ENCODE measurements around the gene CREB5.

CREB5 gene

GRCh38 chr7:28708033-28708951 lies 296.0 kb downstream of the CREB5 start:
- no peak overlapping the region for H2AFZ ChIP-seq (ENCODE audit: low read length)
- H3K9ac ChIP-seq (ENCODE audit: low read depth, low read length, poor library complexity, severe bottlenecking) = no peak overlapping the region
- no peaks in the 10 kb centered on the region for H4K20me1 ChIP-seq (ENCODE audit: insufficient read depth, low read length, poor library complexity, severe bottlenecking)
- no peaks in the 10 kb centered on the region for H3K9me3 ChIP-seq (ENCODE audit: insufficient read depth, low read depth, low read length)
- no peaks in the 10 kb centered on the region for H3F3A ChIP-seq (ENCODE audit: low read depth)
- no peaks in the 10 kb centered on the region for H3K79me2 ChIP-seq (ENCODE audit: insufficient read depth, low read length)
- no peaks in the 10 kb centered on the region for H3K9me2 ChIP-seq (replicated peaks; ENCODE audit: low read depth, low read length)
- TF ChIP-seq CTCF (conservative IDR thresholded peaks at IDR 0.05; ENCODE audit: low read length) (no peak), EZH2phosphoT487 (IDR thresholded peaks at IDR 0.05; ENCODE audit: borderline replicate concordance) (no peak)
- H3K4me2 ChIP-seq (ENCODE audit: low read depth, low read length, poor library complexity, severe bottlenecking) = no peak overlapping the region
- no peak overlapping the region for H3K4me3 ChIP-seq (ENCODE audit: low read length, poor library complexity, severe bottlenecking)
- no peaks in the 10 kb centered on the region for H3K27me3 ChIP-seq (ENCODE audit: insufficient read depth, low read length, poor library complexity, severe bottlenecking)
- peaks cover 7% of the 10 kb centered on the region for H3K4me1 ChIP-seq (ENCODE audit: insufficient read depth, low read length, poor library complexity, severe bottlenecking)
- H3K36me3 ChIP-seq (ENCODE audit: insufficient read depth, low read length) = no peaks in the 10 kb centered on the region

- no peaks in the 10 kb centered on the region for H3K27me3 ChIP-seq (ENCODE audit: insufficient read depth, low read length, poor library complexity, severe bottlenecking)
Measured at GRCh38 chr7:28709748-28710147, 297.4 kb downstream of the CREB5 start.

GRCh38 chr7:28711114-28711513 lies 298.8 kb downstream of the CREB5 start:
- TF ChIP-seq EZH2phosphoT487 (IDR thresholded peaks at IDR 0.05; ENCODE audit: borderline replicate concordance) = no peak
- H2AFZ ChIP-seq (ENCODE audit: low read length) = no peak overlapping the region
- no peaks in the 10 kb centered on the region for H3K79me2 ChIP-seq (ENCODE audit: insufficient read depth, low read length)
- H3K9ac ChIP-seq (ENCODE audit: low read depth, low read length, poor library complexity, severe bottlenecking) = no peak overlapping the region
- no peak overlapping the region for H3K4me3 ChIP-seq (ENCODE audit: low read length, poor library complexity, severe bottlenecking)
- H3K4me2 ChIP-seq (ENCODE audit: low read depth, low read length, poor library complexity, severe bottlenecking) = no peak overlapping the region
- H3K36me3 ChIP-seq (ENCODE audit: insufficient read depth, low read length) = no peaks in the 10 kb centered on the region
- no peaks in the 10 kb centered on the region for H3K9me3 ChIP-seq (ENCODE audit: insufficient read depth, low read depth, low read length)
- peaks cover 7% of the 10 kb centered on the region for H3K4me1 ChIP-seq (ENCODE audit: insufficient read depth, low read length, poor library complexity, severe bottlenecking)
- H3F3A ChIP-seq (ENCODE audit: low read depth) = no peaks in the 10 kb centered on the region
- H3K27me3 ChIP-seq (ENCODE audit: insufficient read depth, low read length, poor library complexity, severe bottlenecking) = no peaks in the 10 kb centered on the region
- H4K20me1 ChIP-seq (ENCODE audit: insufficient read depth, low read length, poor library complexity, severe bottlenecking) = no peaks in the 10 kb centered on the region
- H3K9me2 ChIP-seq (replicated peaks; ENCODE audit: low read depth, low read length) = no peaks in the 10 kb centered on the region

More at GRCh38 chr7:28709748-28710147, 297.4 kb downstream of the CREB5 start:
- no peak overlapping the region for H3K4me3 ChIP-seq (ENCODE audit: low read length, poor library complexity, severe bottlenecking)
- H3K79me2 ChIP-seq (ENCODE audit: insufficient read depth, low read length) = no peaks in the 10 kb centered on the region
- H3K4me1 ChIP-seq (ENCODE audit: insufficient read depth, low read length, poor library complexity, severe bottlenecking) = peaks cover 7% of the 10 kb centered on the region
- H3K9me3 ChIP-seq (ENCODE audit: insufficient read depth, low read depth, low read length) = no peaks in the 10 kb centered on the region
- no peaks in the 10 kb centered on the region for H3F3A ChIP-seq (ENCODE audit: low read depth)
- H2AFZ ChIP-seq (ENCODE audit: low read length) = no peak overlapping the region
- H3K36me3 ChIP-seq (ENCODE audit: insufficient read depth, low read length) = no peaks in the 10 kb centered on the region
- H3K4me2 ChIP-seq (ENCODE audit: low read depth, low read length, poor library complexity, severe bottlenecking) = no peak overlapping the region
- H3K9me2 ChIP-seq (replicated peaks; ENCODE audit: low read depth, low read length) = no peaks in the 10 kb centered on the region
- TF ChIP-seq EZH2phosphoT487 (IDR thresholded peaks at IDR 0.05; ENCODE audit: borderline replicate concordance) = no peak
- TF ChIP-seq CTCF (conservative IDR thresholded peaks at IDR 0.05; ENCODE audit: low read length) = no peak
- no peaks in the 10 kb centered on the region for H4K20me1 ChIP-seq (ENCODE audit: insufficient read depth, low read length, poor library complexity, severe bottlenecking)
- H3K9ac ChIP-seq (ENCODE audit: low read depth, low read length, poor library complexity, severe bottlenecking) = no peak overlapping the region

Measured in Loucy (cell line).